GM19099 (cell line): ENCODE measurements around the gene SMAGP.
A peak's percentile ranks its signal among the peaks of the same experiment; 100 is the strongest.

Experiments used
- POLR2A ChIP-seq: IDR thresholded peaks from 3 replicates; pipeline ENCODE4 v1.6.1; 2011; ENCODE audit warnings: low read depth; ENCODE audit not compliant: insufficient read length; ENCODE audit errors: extremely low read depth

SMAGP gene

GRCh38 chr12:51229116-51229809 is 41.0 kb downstream of the SMAGP start:
- no peak for TF ChIP-seq POLR2A

- TF ChIP-seq POLR2A = no peak
Observed at GRCh38 chr12:51227962-51228361, 42.3 kb downstream of the SMAGP start.

DNA sequence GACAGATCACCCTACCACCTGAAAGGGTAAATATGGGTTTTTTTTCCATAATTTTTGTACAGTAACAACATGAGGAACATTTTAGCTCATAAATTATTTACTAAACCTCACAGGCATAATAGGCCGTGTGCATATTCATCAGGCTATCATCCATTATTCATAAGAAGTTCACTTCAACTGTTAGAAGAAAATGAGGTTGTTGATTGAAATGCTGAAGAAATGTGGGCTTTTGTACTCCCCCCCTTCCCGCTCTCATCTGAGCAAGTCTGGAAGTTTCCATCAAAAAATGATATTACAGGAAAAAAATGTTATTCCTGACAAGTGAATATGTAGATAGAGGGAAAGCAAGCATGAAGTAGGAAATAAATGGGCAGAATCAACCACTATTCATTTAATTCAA is 44.4 kb downstream of the SMAGP start:
- TF ChIP-seq POLR2A = no peak

- TF ChIP-seq POLR2A = no peak
Observed at GRCh38 chr12:51225234-51225633, 45.0 kb downstream of the SMAGP start.

DNA sequence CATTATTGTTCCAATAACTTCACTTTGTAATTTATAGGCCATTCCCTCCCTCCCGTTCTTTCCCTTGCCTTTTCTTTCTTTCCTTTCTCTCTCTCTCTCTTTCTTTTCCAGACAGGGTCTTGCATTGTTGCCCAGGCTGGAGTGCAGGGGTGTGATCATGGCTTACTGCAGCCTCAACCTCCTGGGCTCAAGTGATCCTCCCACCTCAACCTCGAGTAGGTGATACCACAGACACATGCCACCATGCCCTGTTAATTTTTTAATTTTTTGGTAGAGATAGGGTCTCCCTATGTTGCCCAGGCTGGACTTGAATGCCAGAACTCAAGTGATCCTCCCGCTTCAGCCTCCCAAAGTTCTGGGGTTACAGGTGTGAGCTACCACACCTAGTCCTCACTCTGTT is 45.6 kb downstream of the SMAGP start:
- no peak for TF ChIP-seq POLR2A

GRCh38 chr12:51222461-51222860 is 47.8 kb downstream of the SMAGP start:
- no peak for TF ChIP-seq POLR2A

DNA sequence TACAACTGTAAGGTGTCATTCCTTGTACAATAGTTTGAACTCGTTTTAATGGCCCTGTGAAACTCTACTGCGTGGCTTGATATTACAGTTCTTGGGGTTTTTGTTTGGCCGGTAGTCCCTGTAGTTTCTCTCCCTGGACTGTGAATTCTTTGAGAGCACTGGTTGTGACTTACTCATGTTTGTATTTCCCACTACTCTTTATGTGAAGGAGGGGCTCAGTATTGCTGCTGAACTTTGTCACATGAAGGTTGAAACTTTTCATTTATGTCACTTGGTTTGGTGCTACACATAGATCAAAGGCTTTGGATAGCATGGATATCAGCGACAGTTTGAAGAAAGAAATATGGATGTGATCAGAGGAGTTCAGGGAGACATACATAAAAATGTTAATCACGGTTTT is 50.9 kb downstream of the SMAGP start:
- no peak for TF ChIP-seq POLR2A

GRCh38 chr12:51218607-51219161 is 51.5 kb downstream of the SMAGP start:
- no peak for TF ChIP-seq POLR2A

- peak; percentile 47 for TF ChIP-seq POLR2A
Observed at GRCh38 chr12:51217968-51218606, 52.1 kb downstream of the SMAGP start, which contains the start of gene POU6F1. Gene POU6F1 (minus strand): TSS chr12:51218062. CDS start chr12:51206836, 11,226 bp downstream.

DNA sequence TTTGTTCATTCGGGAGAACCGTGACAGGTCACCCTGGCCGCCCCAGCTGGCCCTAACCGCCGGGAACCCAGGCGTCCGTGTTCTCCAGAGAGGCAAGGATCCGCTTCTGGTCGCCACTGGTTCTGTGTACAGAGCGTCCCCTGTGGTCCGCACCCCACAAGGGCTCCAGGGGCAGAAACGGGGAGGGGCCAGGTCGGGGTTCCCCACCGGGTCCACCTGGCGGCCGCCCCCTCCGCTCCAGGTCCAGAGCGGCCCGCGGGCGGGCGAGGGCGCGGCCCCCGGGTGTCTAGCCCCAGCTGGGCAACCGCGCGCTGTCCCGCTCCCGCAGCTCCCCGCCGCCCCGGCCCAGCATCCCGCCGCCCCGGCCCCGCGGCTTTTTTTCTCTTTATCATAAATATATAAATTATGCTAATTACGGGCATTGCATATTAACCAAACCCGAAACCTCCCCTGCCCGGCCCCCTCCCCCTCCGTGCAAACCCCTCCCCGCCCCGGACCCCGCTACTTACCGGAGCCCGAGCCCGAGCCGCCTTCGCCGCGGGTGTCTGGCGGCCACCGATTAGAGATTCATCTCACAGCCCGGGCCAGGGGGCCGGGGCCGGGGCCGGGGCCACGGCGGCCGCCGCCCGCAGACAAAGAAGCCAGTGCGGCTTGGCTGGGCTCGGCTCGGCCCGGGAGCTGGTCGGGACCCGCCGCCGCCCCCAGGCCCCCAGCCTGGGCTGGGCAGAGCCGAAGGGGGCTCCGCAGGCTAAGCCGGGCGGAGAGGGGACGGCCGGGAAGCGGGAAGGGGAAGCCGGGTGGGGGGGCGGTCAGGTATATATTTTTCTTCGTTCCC is 52.9 kb downstream of the SMAGP start:
- TF ChIP-seq POLR2A = peak; percentile 50

GRCh38 chr12:51216642-51217041 is 53.6 kb downstream of the SMAGP start:
- no peak for TF ChIP-seq POLR2A

DNA sequence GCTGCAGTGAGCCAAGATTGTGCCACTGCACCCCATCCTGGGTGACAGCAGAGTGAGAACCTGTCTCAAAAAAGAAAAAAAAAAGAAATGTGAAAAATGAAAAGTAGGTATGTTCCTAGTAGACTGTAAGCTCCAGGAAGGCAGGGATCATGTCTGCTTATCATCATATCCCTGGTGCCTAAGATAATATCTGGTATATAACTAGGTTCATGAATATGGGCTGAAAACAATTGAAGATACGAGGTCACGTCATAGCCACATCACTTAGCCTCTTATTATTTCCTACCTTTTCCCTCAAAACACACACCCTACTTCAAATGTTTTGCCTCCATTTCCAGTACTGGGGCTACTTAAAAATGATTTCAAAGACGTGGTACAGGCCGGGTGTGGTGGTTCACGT is 55.3 kb downstream of the SMAGP start:
- no peak for TF ChIP-seq POLR2A

- no peak for TF ChIP-seq POLR2A
Observed at GRCh38 chr12:51210690-51211395, 59.4 kb downstream of the SMAGP start.

DNA sequence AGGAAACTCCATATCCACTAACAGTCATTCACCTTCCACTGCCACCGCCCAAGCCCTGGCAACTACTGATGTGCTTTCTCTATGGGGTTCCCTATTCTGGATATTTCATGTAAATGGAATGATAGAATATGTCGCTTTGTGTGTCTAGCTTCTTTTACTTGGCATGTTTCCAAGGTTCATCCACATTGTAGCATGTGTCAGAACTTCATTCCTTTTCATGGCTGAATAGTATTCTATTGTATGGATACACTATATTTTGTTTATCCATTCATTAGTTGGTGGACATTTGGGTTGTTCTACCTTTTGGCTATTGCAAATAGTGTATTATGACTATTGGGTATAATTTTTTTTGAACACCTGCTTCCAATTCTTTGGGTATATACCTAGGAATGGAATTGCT is 61.0 kb downstream of the SMAGP start:
- no peak for TF ChIP-seq POLR2A
